Measurements from ENCODE around the gene PDE1C. TPM values are rescaled to one million over a fixed set of nuclear protein-coding genes. Genes with fewer than 3 reads are reported as not detected.

PDE1C gene
- total RNA-seq, 1 experiment from 2014 or later: 14.1 TPM

DNA sequence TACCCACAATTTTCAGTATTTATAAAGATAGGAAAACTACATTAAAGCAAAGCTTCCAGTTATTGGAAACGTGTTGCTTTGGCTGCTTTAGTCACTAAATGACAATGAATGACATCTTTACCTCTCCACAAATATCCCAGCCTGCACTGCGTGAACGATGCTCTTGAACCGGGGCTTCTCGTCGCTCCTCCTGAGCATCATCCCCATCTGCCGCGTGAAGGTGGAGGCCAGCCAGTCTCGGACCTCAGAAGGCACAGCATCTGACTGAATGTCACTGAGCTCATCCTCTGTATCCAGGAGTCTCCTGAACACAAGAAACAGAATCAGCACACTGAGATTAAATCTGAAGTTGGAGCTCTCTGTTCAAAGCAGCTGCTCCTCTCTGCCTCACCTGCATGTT lies 191.3 kb downstream of the PDE1C start:
- Histone ChIP-seq H4K20me1 (ENCODE audit: low read length) (no peaks in the 10 kb centered on the region), H3K36me3 (ENCODE audit: low read depth, low read length) (no peaks in the 10 kb centered on the region), H3K27ac (ENCODE audit: low read length) (no peak overlapping the region), H3K9ac (ENCODE audit: low read length) (no peak overlapping the region), H3K27me3 (ENCODE audit: low read length) (no peaks in the 10 kb centered on the region), H3K4me3 (ENCODE audit: low read length) (no peak overlapping the region), H3K9me3 (ENCODE audit: low read length) (no peaks in the 10 kb centered on the region), H3K4me1 (ENCODE audit: insufficient read depth, low read length) (peaks cover 13% of the 10 kb centered on the region), H3K9me2 (replicated peaks; ENCODE audit: low read length) (no peaks in the 10 kb centered on the region), H2AFZ (ENCODE audit: low read length) (no peak overlapping the region), H3K79me2 (ENCODE audit: low read length) (no peaks in the 10 kb centered on the region), H3F3A (ENCODE audit: low read length, unreplicated experiment) (no peaks in the 10 kb centered on the region), H3K4me2 (ENCODE audit: low read length) (no peak overlapping the region)
- intact Hi-C loops (cut with micrococcal nuclease): no loop called here
- TF ChIP-seq EZH2 (IDR thresholded peaks at IDR 0.05; ENCODE audit: low read length, unreplicated experiment) (no peak), EZH2phosphoT487 (IDR thresholded peaks at IDR 0.05; ENCODE audit: borderline replicate concordance, low read length) (no peak)
- TF ChIP-seq, protein P1, sequence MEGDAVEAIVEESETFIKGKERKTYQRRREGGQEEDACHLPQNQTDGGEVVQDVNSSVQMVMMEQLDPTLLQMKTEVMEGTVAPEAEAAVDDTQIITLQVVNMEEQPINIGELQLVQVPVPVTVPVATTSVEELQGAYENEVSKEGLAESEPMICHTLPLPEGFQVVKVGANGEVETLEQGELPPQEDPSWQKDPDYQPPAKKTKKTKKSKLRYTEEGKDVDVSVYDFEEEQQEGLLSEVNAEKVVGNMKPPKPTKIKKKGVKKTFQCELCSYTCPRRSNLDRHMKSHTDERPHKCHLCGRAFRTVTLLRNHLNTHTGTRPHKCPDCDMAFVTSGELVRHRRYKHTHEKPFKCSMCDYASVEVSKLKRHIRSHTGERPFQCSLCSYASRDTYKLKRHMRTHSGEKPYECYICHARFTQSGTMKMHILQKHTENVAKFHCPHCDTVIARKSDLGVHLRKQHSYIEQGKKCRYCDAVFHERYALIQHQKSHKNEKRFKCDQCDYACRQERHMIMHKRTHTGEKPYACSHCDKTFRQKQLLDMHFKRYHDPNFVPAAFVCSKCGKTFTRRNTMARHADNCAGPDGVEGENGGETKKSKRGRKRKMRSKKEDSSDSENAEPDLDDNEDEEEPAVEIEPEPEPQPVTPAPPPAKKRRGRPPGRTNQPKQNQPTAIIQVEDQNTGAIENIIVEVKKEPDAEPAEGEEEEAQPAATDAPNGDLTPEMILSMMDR (conservative IDR thresholded peaks at IDR 0.05; ENCODE audit: low read depth, low read length): no peak
- BruUV-seq (replicated peaks): no TSS peak
- ATAC-seq (no peak), DNase-seq (no peak)
- ChIA-PET POLR2A (ENCODE audit: unreplicated experiment) (no interaction called here), CTCF (no interaction called here)

DNA sequence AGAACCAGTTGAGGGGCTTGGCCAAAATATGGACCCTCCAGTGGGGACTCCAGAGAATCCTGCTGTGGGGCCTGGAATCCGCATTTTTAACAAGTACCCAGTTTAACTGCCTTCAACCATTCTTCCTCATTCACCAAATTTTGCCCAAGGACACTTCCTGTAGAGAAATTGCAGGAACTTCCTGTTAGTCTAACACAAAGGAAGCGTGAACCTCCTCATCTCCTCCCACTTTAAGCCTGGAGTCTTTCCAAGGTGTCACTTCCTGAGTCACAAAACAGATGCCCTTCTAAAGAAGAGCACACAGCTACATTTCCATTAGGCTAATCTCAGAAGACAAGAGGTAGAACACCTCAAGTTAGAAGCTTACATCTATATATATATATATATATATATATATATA lies 194.8 kb downstream of the PDE1C start:
- Histone ChIP-seq H4K20me1 (ENCODE audit: low read length) (no peaks in the 10 kb centered on the region), H3K4me2 (ENCODE audit: low read length) (no peak overlapping the region), H3K27ac (ENCODE audit: low read length) (no peak overlapping the region), H3F3A (ENCODE audit: low read length, unreplicated experiment) (no peaks in the 10 kb centered on the region), H3K4me1 (ENCODE audit: insufficient read depth, low read length) (peaks cover 7% of the 10 kb centered on the region), H2AFZ (ENCODE audit: low read length) (peak overlapping the region; percentile 57; the same call in 1 of the 2 replicates), H3K36me3 (ENCODE audit: low read depth, low read length) (no peaks in the 10 kb centered on the region), H3K4me3 (ENCODE audit: low read length) (no peak overlapping the region), H3K79me2 (ENCODE audit: low read length) (no peaks in the 10 kb centered on the region), H3K9me2 (replicated peaks; ENCODE audit: low read length) (no peaks in the 10 kb centered on the region), H3K27me3 (ENCODE audit: low read length) (no peaks in the 10 kb centered on the region), H3K9ac (ENCODE audit: low read length) (no peak overlapping the region), H3K9me3 (ENCODE audit: low read length) (no peaks in the 10 kb centered on the region)
- ChIA-PET CTCF (no interaction called here), POLR2A (ENCODE audit: unreplicated experiment) (no interaction called here)
- no TSS peak for BruUV-seq (replicated peaks)
- TF ChIP-seq, protein P1 (conservative IDR thresholded peaks at IDR 0.05; ENCODE audit: low read depth, low read length): no peak
- no peak for TF ChIP-seq EZH2phosphoT487 (IDR thresholded peaks at IDR 0.05; ENCODE audit: borderline replicate concordance, low read length)
- no peak for TF ChIP-seq EZH2 (IDR thresholded peaks at IDR 0.05; ENCODE audit: low read length, unreplicated experiment)
- intact Hi-C loops (cut with micrococcal nuclease): no loop called here
- ATAC-seq (no peak), DNase-seq (peak; percentile 26)

DNA sequence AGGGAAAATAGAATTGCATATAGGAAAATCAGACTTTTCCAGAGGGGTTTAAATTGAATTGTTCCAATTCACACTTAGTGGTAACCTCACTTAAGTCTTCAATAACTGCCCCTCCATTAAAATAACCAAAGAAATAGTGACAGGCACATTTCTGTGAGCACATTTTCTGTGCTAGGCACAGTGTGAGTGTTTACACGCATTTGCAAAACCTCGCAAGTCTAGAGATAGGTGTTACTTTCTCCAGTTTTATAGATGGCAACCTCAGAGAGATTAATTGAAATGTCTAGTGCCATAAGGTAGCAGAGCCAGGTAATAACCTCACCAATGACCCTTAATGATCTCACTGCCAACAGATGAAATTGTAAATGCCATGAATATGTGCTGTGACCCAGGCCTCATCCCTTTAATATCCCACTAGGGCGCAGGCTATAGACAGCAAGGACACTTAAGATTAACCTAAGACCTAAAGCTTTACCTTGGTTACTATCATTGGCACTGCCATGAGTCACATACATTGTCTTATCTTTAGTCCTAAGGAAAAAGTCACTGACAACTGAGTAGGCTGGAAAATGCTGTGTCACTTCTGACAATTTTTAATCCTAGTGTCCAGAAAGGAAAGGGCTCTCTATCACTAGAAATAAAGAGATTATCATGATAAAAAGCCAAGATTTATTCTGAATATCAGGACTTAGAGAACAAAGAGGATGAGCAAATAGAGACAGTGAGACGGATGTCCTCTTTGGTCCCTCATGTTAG lies 195.4 kb downstream of the PDE1C start:
- no peaks in the 10 kb centered on the region for H3K36me3 ChIP-seq (ENCODE audit: low read depth, low read length)
- no peak overlapping the region for H3K4me3 ChIP-seq (ENCODE audit: low read length)
- ATAC-seq: no peak
- H3K9ac ChIP-seq (ENCODE audit: low read length): no peak overlapping the region
- DNase-seq: peak; percentile 23
- peak overlapping the region; percentile 57; the same call in 1 of the 2 replicates for H2AFZ ChIP-seq (ENCODE audit: low read length)
- H3K79me2 ChIP-seq (ENCODE audit: low read length): no peaks in the 10 kb centered on the region
- CTCF ChIA-PET: no interaction called here
- POLR2A ChIA-PET (ENCODE audit: unreplicated experiment): no interaction called here
- H3K27me3 ChIP-seq (ENCODE audit: low read length): no peaks in the 10 kb centered on the region
- no peaks in the 10 kb centered on the region for H4K20me1 ChIP-seq (ENCODE audit: low read length)
- no TSS peak for BruUV-seq (replicated peaks)
- H3F3A ChIP-seq (ENCODE audit: low read length, unreplicated experiment): no peaks in the 10 kb centered on the region
- intact Hi-C loops (cut with micrococcal nuclease): no loop called here
- H3K27ac ChIP-seq (ENCODE audit: low read length): no peak overlapping the region
- peaks cover 7% of the 10 kb centered on the region for H3K4me1 ChIP-seq (ENCODE audit: insufficient read depth, low read length)
- no peak overlapping the region for H3K4me2 ChIP-seq (ENCODE audit: low read length)
- H3K9me3 ChIP-seq (ENCODE audit: low read length): no peaks in the 10 kb centered on the region
- TF ChIP-seq EZH2phosphoT487 (IDR thresholded peaks at IDR 0.05; ENCODE audit: borderline replicate concordance, low read length) (no peak), EZH2 (IDR thresholded peaks at IDR 0.05; ENCODE audit: low read length, unreplicated experiment) (no peak)
- TF ChIP-seq, protein P1 (conservative IDR thresholded peaks at IDR 0.05; ENCODE audit: low read depth, low read length): no peak
- no peaks in the 10 kb centered on the region for H3K9me2 ChIP-seq (replicated peaks; ENCODE audit: low read length)
